Subcutaneous adipose tissue (tissue), 4 donors: Measurements from ENCODE around the gene OOSP4A. TPM values are rescaled to one million over a fixed set of nuclear protein-coding genes. Genes with fewer than 3 reads are reported as not detected.

Experiments used
- total RNA-seq, 4 donors: library from RNA; depleted of rRNA; stranded (reverse); fragments of >200 nt; gene quantifications; one replicate each; pipeline ENCODE4 v1.1.0, GENCODE V29; 2016
- TF ChIP-seq, protein P1 (sequence below): fragments of 450-650 bp; IDR thresholded peaks from one replicate; pipeline ENCODE4 v1.5.1; 2016; ENCODE audit warnings: low read depth, mild to moderate bottlenecking, control low read depth, antibody characterized with exemption, moderate library complexity

The OOSP4A gene
- total RNA-seq = not detected

DNA sequence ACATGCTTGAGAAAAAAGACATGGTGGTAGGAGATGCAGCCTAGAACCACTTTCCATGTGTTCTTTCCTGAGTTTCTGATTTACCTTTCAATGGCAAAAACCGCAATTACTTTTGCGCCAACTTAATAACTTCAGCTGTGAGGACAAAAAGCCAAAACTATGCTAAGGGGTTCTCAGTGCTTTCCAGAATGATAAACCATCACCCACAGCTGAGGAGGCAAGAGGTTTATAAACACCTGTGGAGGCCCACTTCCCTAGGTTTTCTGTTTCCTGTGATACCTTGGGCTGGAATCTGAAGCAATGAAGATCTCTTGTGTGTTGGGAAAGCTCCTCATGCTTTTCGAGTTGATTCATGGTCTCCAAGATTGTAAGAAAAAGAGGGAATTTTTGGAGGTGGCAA is at the start of gene OOSP4A:
Gene OOSP4A (plus strand): TSS at position 301 of the 400 bp plus-strand sequence. CDS start 0 bp downstream, at position 301.
- TF ChIP-seq, protein P1, sequence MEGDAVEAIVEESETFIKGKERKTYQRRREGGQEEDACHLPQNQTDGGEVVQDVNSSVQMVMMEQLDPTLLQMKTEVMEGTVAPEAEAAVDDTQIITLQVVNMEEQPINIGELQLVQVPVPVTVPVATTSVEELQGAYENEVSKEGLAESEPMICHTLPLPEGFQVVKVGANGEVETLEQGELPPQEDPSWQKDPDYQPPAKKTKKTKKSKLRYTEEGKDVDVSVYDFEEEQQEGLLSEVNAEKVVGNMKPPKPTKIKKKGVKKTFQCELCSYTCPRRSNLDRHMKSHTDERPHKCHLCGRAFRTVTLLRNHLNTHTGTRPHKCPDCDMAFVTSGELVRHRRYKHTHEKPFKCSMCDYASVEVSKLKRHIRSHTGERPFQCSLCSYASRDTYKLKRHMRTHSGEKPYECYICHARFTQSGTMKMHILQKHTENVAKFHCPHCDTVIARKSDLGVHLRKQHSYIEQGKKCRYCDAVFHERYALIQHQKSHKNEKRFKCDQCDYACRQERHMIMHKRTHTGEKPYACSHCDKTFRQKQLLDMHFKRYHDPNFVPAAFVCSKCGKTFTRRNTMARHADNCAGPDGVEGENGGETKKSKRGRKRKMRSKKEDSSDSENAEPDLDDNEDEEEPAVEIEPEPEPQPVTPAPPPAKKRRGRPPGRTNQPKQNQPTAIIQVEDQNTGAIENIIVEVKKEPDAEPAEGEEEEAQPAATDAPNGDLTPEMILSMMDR = no peak

DNA sequence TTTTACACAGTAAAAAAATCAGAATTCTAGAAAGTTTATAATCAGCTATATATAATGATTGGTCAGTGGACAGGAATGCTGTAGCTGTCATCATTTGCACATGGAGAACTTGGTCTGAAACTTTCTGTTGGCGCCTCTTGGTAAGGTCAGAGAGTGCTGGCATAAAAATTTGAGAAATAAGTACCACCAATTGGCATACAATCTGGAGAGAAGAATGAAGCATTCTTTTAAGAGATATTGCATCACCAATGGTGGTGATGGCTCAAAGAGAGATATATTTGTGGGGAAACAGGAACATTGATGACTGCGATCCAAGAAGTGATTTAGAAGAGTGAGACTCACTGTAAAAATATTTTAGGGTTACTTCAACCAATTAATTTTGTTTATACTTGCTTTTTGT is 45.4 kb upstream of the OOSP4A start:
- TF ChIP-seq, protein P1 = no peak

DNA sequence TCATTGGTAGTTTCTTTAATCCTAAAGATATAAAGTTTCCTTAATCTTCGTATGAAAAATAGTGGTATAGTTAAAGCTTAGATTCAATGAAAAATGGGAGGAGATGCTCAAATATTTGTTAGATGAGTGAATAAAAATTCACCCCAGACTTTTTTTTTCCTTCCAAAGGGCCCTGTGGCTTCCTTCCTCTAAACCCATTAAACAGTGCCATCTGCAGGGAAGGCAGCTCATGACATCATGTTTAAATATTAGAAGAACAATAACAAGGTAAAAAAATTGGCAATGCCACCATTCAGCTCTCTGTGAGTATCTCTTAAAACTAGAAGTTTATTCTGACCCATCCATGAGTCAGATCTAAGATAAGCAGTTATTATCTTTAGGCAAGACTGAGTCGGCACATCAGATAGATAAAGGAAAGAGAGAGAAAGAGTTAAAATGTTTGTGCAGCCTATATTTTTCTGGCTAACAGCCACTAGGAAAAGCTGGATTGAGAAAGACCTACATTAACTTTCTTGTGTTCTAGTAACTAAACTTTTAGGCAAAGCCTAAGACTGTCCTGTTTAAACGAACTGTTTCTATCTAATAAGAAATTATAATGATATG is 44.7 kb upstream of the OOSP4A start:
- TF ChIP-seq, protein P1 = no peak

DNA sequence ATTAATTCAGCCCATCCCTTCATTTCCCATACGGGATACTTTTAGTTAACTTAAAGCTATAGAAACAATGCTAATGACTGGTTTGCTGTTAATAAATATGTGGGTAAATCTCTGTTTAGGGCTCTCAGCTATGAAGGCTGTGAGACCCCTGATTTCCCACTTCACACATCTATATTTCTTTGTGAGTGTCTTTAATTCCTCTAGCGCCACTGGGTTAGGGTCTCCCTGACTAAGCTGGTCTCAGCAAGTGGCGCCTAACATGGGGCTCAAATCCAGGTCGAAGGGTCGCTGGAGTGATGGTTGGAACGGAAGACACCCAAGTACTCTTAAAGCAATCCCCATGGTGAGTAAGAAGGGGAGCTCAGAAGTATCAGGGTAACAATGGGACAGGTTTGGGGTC is 40.0 kb upstream of the OOSP4A start:
- TF ChIP-seq, protein P1 = no peak

DNA sequence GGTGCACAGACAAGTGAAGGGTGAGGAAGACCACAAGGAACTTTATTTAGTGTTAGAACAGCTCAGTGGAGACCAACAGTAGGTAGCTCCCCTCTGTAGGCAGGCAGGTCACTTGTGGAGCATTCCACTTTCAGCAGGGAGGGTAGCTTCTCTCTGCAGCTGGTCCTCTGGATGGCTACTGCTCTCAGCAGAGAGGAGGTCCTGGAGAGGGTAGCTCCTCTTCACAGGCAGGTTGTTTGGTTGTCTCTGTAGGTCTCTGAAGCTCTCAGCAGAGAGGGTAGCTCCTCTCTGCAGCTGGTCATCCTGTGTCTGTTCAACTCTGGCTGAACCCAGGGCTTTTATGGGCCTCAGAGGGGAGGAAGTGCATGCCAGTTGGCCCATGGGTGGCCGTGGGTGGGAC is 32.1 kb upstream of the OOSP4A start:
- TF ChIP-seq, protein P1 = no peak

DNA sequence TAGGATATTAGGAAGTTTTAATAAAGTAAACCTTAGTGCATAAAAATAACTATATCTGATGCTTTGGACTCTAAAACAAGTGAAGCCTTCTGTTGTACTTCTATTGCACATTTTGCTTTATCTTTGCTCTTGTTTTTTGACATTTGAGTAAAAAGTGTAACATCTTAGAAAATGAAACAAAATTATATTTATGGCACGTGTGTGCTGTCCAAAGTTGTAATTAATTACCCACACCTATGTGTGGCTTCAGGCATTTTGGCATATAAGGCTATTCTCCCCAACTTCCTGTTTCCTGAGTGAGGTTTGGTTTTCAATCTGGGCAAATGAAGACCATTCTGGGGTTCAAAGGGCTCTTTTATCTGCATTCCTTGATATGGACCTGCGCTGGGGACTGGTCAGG is 25.7 kb upstream of the OOSP4A start, which contains the start of gene OOSP1:
Gene OOSP1 (plus strand): TSS at position 301 of the 400 bp plus-strand sequence. CDS start 23 bp downstream, at position 324.
- TF ChIP-seq, protein P1 = no peak

DNA sequence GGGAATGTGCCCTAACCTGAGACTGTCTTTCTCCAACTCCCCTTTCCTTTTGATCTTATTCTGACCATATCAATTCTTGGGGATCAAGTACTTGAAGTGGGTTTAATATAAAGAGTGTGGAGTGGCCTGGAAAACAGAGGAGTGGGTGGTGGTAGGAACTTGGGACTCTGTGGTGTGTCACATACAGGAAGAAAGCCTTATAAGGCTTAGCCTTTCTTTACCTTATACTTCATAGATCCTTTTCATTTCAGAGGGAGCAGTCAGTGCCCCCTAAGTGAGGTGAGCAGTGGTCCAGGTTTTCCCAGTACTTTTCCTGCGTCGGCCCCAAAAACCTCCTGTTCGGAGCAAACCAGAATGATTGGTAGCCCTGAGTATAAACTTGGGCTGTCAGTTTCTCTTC is 25.1 kb upstream of the OOSP4A start:
- TF ChIP-seq, protein P1 = no peak
